HEK293 (cell line): ENCODE data around the gene GLRA2.

Experiments
- CTCF ChIA-PET: fragments of 350-600 bp; formaldehyde crosslinking; extraction: SDS; loops from one replicate; lab custom pipeline; 2021; ENCODE audit warnings: antibody characterized with exemption; lab: Yijun Ruan, JAX
- POLR2A ChIA-PET: fragments of 300-600 bp; formaldehyde crosslinking; extraction: SDS; loops from one replicate; lab custom pipeline; 2020; ENCODE audit warnings: antibody characterized with exemption, inconsistent platforms; lab: Yijun Ruan, JAX
- H3K27ac ChIP-seq: fragments of 200-500 bp; sonication (Bioruptor generic); 2 replicates; pipeline ENCODE4 v1.5.1; 2014; ENCODE audit warnings: low read depth, low read length, control low read depth, inconsistent platforms; ENCODE audit errors: extremely low read depth
- H3K36me3 ChIP-seq, 2 experiments: fragments of 200-500 bp in 1 of 2; sonication (Bioruptor generic) in 1 of 2; 1 replicate in 1 of 2; 2 replicates in 1 of 2; pipeline ENCODE4 v1.5.1; 2014 to 2017; ENCODE audit warnings: inconsistent platforms in 2 of 2, low read length in 2 of 2; ENCODE audit not compliant: control insufficient read depth in 2 of 2, insufficient read depth in 1 of 2
- H3K4me1 ChIP-seq: fragments of 200-500 bp; sonication (Bioruptor generic); 2 replicates; pipeline ENCODE4 v1.5.1; 2014; ENCODE audit warnings: mild to moderate bottlenecking, low read length, inconsistent platforms; ENCODE audit not compliant: control insufficient read depth, insufficient read depth
- H3K4me3 ChIP-seq: 2 replicates; pipeline ENCODE4 v1.5.1; 2011; ENCODE audit warnings: low read depth, mild to moderate bottlenecking, control low read depth, low read length, moderate library complexity
- H3K9me3 ChIP-seq: fragments of 200-500 bp; sonication (Bioruptor generic); 2 replicates; pipeline ENCODE4 v1.5.1; 2014; ENCODE audit warnings: low read depth, low read length, inconsistent platforms; ENCODE audit not compliant: control insufficient read depth, insufficient read depth
- KLF7 ChIP-seq: fragments of 450-650 bp; formaldehyde crosslinking; IDR thresholded peaks from 2 replicates; pipeline ENCODE4 v1.5.1; 2016; ENCODE audit warnings: missing biosample characterization, missing genetic modification characterization, borderline replicate concordance
- SCRT1 ChIP-seq: fragments of 450-650 bp; formaldehyde crosslinking; IDR thresholded peaks from 2 replicates; pipeline ENCODE4 v1.5.1; 2016; ENCODE audit warnings: missing biosample characterization, missing genetic modification characterization, borderline replicate concordance
- SCRT2 ChIP-seq: fragments of 450-650 bp; formaldehyde crosslinking; IDR thresholded peaks from 2 replicates; pipeline ENCODE4 v1.5.1; 2016; ENCODE audit warnings: missing biosample characterization, missing genetic modification characterization
- SP7 ChIP-seq: fragments of 450-650 bp; formaldehyde crosslinking; IDR thresholded peaks from 2 replicates; pipeline ENCODE4 v1.5.1; 2016; ENCODE audit warnings: missing biosample characterization, missing genetic modification characterization
- YY2 ChIP-seq: fragments of 450-650 bp; formaldehyde crosslinking; IDR thresholded peaks from 2 replicates; pipeline ENCODE4 v1.5.1; 2016; ENCODE audit warnings: missing biosample characterization, missing genetic modification characterization
- ZFP3 ChIP-seq: fragments of 450-650 bp; formaldehyde crosslinking; IDR thresholded peaks from 2 replicates; pipeline ENCODE4 v1.5.1; 2016; ENCODE audit warnings: low read depth, missing biosample characterization, missing genetic modification characterization
- ZFP69B ChIP-seq: fragments of 450-650 bp; formaldehyde crosslinking; IDR thresholded peaks from 2 replicates; pipeline ENCODE4 v1.5.1; 2016; ENCODE audit warnings: missing biosample characterization, missing genetic modification characterization
- ZNF10 ChIP-seq: fragments of 450-650 bp; formaldehyde crosslinking; IDR thresholded peaks from 2 replicates; pipeline ENCODE4 v1.5.1; 2017; ENCODE audit warnings: missing biosample characterization, missing genetic modification characterization
- ZNF133 ChIP-seq: fragments of 450-650 bp; formaldehyde crosslinking; IDR thresholded peaks from 2 replicates; pipeline ENCODE4 v1.5.1; 2016; ENCODE audit warnings: missing biosample characterization, missing genetic modification characterization
- ZNF184 ChIP-seq: fragments of 450-650 bp; IDR thresholded peaks from 2 replicates; pipeline ENCODE4 v1.5.1; 2018; ENCODE audit warnings: missing biosample characterization, mild to moderate bottlenecking, missing genetic modification characterization
- ZNF248 ChIP-seq: fragments of 450-650 bp; formaldehyde crosslinking; IDR thresholded peaks from 2 replicates; pipeline ENCODE4 v1.5.1; 2017; ENCODE audit warnings: missing biosample characterization, missing genetic modification characterization
- ZNF394 ChIP-seq: fragments of 450-650 bp; formaldehyde crosslinking; IDR thresholded peaks from 2 replicates; pipeline ENCODE4 v1.5.1; 2016; ENCODE audit warnings: missing biosample characterization, missing genetic modification characterization, mild to moderate bottlenecking, moderate library complexity, borderline replicate concordance
- ZNF426 ChIP-seq: fragments of 450-650 bp; formaldehyde crosslinking; IDR thresholded peaks from 2 replicates; pipeline ENCODE4 v1.5.1; 2017; ENCODE audit warnings: missing biosample characterization, missing genetic modification characterization, mild to moderate bottlenecking, inconsistent platforms, moderate library complexity
- ZNF433 ChIP-seq: fragments of 450-650 bp; formaldehyde crosslinking; IDR thresholded peaks from 2 replicates; pipeline ENCODE4 v1.5.1; 2016; ENCODE audit warnings: missing biosample characterization, missing genetic modification characterization, low read depth
- ZNF510 ChIP-seq: fragments of 450-650 bp; formaldehyde crosslinking; IDR thresholded peaks from 2 replicates; pipeline ENCODE4 v1.5.1; 2018; ENCODE audit warnings: mild to moderate bottlenecking, missing genetic modification characterization, missing biosample characterization; ENCODE audit not compliant: insufficient replicate concordance
- ZNF529 ChIP-seq: fragments of 450-650 bp; formaldehyde crosslinking; IDR thresholded peaks from 2 replicates; pipeline ENCODE4 v1.5.1; 2017; ENCODE audit warnings: missing genetic modification characterization, missing biosample characterization; ENCODE audit not compliant: insufficient replicate concordance
- ZNF548 ChIP-seq: fragments of 450-650 bp; formaldehyde crosslinking; IDR thresholded peaks from 2 replicates; pipeline ENCODE4 v1.5.1; 2016; ENCODE audit warnings: missing biosample characterization, missing genetic modification characterization
- ZNF549 ChIP-seq: fragments of 450-650 bp; IDR thresholded peaks from 2 replicates; pipeline ENCODE4 v1.5.1; 2018; ENCODE audit warnings: missing biosample characterization, missing genetic modification characterization, mild to moderate bottlenecking, inconsistent platforms, moderate library complexity
- ZNF629 ChIP-seq: fragments of 450-650 bp; formaldehyde crosslinking; IDR thresholded peaks from 2 replicates; pipeline ENCODE4 v1.5.1; 2017; ENCODE audit warnings: missing biosample characterization, missing genetic modification characterization
- ZNF701 ChIP-seq: fragments of 450-650 bp; formaldehyde crosslinking; IDR thresholded peaks from 2 replicates; pipeline ENCODE4 v1.5.1; 2016; ENCODE audit warnings: missing biosample characterization, missing genetic modification characterization
- ZNF768 ChIP-seq: fragments of 450-650 bp; formaldehyde crosslinking; IDR thresholded peaks from 2 replicates; pipeline ENCODE4 v1.5.1; 2018; ENCODE audit warnings: missing biosample characterization, mild to moderate bottlenecking, missing genetic modification characterization
- ZNF791 ChIP-seq: fragments of 450-650 bp; formaldehyde crosslinking; IDR thresholded peaks from 2 replicates; pipeline ENCODE4 v1.5.1; 2016; ENCODE audit warnings: missing biosample characterization, missing genetic modification characterization
- ZNF837 ChIP-seq: fragments of 450-650 bp; formaldehyde crosslinking; IDR thresholded peaks from 2 replicates; pipeline ENCODE4 v1.5.1; 2016; ENCODE audit warnings: missing biosample characterization, missing genetic modification characterization
- ZNF843 ChIP-seq: fragments of 450-650 bp; formaldehyde crosslinking; IDR thresholded peaks from 2 replicates; pipeline ENCODE4 v1.5.1; 2016; ENCODE audit warnings: missing biosample characterization, missing genetic modification characterization
- ZSCAN30 ChIP-seq: fragments of 450-650 bp; IDR thresholded peaks from 2 replicates; pipeline ENCODE4 v1.5.1; 2018; ENCODE audit warnings: missing biosample characterization, mild to moderate bottlenecking, missing genetic modification characterization, moderate library complexity
- TF ChIP-seq, protein P1 (sequence below): IDR thresholded peaks from 2 replicates; pipeline ENCODE4 v1.6.1; 2011; ENCODE audit warnings: mild to moderate bottlenecking, low read depth, low read length, borderline replicate concordance
- TF ChIP-seq, protein P2 (sequence below): fragments of 450-650 bp; formaldehyde crosslinking; IDR thresholded peaks from 2 replicates; pipeline ENCODE4 v1.5.1; 2016; ENCODE audit warnings: missing biosample characterization, missing genetic modification characterization
- TF ChIP-seq, protein P3 (sequence below): fragments of 450-650 bp; formaldehyde crosslinking; IDR thresholded peaks from 2 replicates; pipeline ENCODE4 v1.5.1; 2016; ENCODE audit warnings: missing biosample characterization, missing genetic modification characterization

The GLRA2 gene

DNA sequence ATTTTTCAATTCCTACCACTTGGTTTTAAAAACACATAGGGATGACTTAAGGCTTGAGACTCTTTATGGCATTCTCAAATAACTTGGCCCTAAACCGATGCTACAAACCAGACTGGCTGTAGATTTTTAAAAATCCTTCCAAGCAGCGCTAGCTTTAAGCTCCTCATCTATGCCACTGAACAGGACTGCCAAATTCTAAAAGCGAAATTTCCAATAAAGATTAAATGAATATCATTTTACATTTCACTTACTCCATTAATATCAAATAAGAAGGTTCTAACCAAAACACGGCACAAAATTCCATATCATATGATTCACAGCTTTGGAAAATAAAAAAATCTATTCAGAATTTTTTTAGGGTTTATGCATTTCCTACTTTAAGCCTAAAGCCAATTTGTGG lies 209.3 kb downstream of the GLRA2 start:
- H3K27ac ChIP-seq: no peak overlapping the region
- H3K36me3 ChIP-seq: no peaks in the 10 kb centered on the region
- CTCF ChIA-PET: no interaction called here
- no peaks in the 10 kb centered on the region for H3K9me3 ChIP-seq
- TF ChIP-seq ZNF10 (tag by site-specific recombination) (no peak), ZNF529 (tag by site-specific recombination) (no peak), ZSCAN30 (no peak), ZNF629 (no peak), ZFP3 (no peak), KLF7 (no peak), ZNF701 (tag by site-specific recombination) (no peak), ZNF184 (no peak), ZNF433 (tag by site-specific recombination) (no peak), ZNF768 (tag by site-specific recombination) (no peak), SCRT2 (tag by site-specific recombination) (no peak)
- TF ChIP-seq, protein P1, sequence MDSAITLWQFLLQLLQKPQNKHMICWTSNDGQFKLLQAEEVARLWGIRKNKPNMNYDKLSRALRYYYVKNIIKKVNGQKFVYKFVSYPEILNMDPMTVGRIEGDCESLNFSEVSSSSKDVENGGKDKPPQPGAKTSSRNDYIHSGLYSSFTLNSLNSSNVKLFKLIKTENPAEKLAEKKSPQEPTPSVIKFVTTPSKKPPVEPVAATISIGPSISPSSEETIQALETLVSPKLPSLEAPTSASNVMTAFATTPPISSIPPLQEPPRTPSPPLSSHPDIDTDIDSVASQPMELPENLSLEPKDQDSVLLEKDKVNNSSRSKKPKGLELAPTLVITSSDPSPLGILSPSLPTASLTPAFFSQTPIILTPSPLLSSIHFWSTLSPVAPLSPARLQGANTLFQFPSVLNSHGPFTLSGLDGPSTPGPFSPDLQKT: no peak
- TF ChIP-seq, protein P2, sequence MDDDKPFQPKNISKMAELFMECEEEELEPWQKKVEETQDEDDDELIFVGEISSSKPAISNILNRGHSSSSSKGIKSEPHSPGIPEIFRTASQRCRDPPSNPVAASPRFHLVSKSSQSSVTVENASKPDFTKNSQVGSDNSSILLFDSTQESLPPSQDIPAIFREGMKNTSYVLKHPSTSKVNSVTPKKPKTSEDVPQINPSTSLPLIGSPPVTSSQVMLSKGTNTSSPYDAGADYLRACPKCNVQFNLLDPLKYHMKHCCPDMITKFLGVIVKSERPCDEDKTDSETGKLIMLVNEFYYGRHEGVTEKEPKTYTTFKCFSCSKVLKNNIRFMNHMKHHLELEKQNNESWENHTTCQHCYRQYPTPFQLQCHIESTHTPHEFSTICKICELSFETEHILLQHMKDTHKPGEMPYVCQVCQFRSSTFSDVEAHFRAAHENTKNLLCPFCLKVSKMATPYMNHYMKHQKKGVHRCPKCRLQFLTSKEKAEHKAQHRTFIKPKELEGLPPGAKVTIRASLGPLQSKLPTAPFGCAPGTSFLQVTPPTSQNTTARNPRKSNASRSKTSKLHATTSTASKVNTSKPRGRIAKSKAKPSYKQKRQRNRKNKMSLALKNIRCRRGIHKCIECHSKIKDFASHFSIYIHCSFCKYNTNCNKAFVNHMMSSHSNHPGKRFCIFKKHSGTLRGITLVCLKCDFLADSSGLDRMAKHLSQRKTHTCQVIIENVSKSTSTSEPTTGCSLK (tag by site-specific recombination): no peak
- H3K4me1 ChIP-seq: no peaks in the 10 kb centered on the region
- H3K4me3 ChIP-seq: no peak overlapping the region
- POLR2A ChIA-PET: no interaction called here

DNA sequence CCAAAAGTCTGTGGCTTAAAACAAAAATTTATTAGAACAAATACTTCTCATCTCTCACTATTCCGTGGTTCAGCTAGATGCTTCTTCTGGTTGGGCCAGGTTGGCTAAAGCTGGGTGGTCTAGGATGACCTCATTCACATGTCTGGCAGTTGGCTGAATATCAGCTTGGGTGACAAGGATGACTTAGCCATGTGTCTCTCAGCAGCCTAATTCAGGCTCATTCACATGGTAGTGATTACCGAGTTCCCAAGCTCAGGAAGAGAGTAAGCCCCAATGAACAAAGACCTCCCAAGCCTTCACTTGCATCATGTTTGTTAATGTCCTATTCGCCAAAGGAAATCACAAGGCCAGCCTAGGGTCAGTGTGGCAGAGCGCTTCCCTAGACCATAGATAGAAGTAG lies 224.1 kb downstream of the GLRA2 start:
- POLR2A ChIA-PET: no interaction called here
- no peak overlapping the region for H3K4me3 ChIP-seq
- H3K27ac ChIP-seq: no peak overlapping the region
- TF ChIP-seq ZNF843 (tag by site-specific recombination): no peak
- no peak for TF ChIP-seq ZNF133 (tag by site-specific recombination)
- no peak for TF ChIP-seq SP7 (tag by site-specific recombination)
- no peak for TF ChIP-seq YY2 (tag by site-specific recombination)
- TF ChIP-seq ZNF548 (tag by site-specific recombination): no peak
- TF ChIP-seq SCRT1 (tag by site-specific recombination): no peak
- TF ChIP-seq ZNF248: no peak
- no peak for TF ChIP-seq ZNF426 (tag by site-specific recombination)
- no peak for TF ChIP-seq ZNF549 (tag by site-specific recombination)
- no peak for TF ChIP-seq ZNF791 (tag by site-specific recombination)
- no peak for TF ChIP-seq ZNF510
- TF ChIP-seq, protein P3, sequence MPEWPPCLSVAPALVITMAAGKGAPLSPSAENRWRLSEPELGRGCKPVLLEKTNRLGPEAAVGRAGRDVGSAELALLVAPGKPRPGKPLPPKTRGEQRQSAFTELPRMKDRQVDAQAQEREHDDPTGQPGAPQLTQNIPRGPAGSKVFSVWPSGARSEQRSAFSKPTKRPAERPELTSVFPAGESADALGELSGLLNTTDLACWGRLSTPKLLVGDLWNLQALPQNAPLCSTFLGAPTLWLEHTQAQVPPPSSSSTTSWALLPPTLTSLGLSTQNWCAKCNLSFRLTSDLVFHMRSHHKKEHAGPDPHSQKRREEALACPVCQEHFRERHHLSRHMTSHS (tag by site-specific recombination): no peak
- no peak for TF ChIP-seq ZNF394
- no peak for TF ChIP-seq ZFP69B (tag by site-specific recombination)
- no peak for TF ChIP-seq ZFP3
- no peak for TF ChIP-seq ZNF837
- TF ChIP-seq, all 188 proteins: peak for 0
- no peaks in the 10 kb centered on the region for H3K36me3 ChIP-seq
- CTCF ChIA-PET: no interaction called here
- H3K4me1 ChIP-seq: no peaks in the 10 kb centered on the region
- H3K9me3 ChIP-seq: no peaks in the 10 kb centered on the region
